Activated naive CD8-positive, alpha-beta T cell treated with anti-CD3 and anti-CD28 coated beads, Interleukin-2, amount 50 U/mL, for 16 hours (primary cell): Measurements from ENCODE around the gene TM9SF3.

ENCODE experiments used
- DNase-seq: peaks from one replicate; pipeline ENCODE4 v3.0.0-alpha.2; 2020; ENCODE audit warnings: low read depth, low spot score

Gene TM9SF3

DNA sequence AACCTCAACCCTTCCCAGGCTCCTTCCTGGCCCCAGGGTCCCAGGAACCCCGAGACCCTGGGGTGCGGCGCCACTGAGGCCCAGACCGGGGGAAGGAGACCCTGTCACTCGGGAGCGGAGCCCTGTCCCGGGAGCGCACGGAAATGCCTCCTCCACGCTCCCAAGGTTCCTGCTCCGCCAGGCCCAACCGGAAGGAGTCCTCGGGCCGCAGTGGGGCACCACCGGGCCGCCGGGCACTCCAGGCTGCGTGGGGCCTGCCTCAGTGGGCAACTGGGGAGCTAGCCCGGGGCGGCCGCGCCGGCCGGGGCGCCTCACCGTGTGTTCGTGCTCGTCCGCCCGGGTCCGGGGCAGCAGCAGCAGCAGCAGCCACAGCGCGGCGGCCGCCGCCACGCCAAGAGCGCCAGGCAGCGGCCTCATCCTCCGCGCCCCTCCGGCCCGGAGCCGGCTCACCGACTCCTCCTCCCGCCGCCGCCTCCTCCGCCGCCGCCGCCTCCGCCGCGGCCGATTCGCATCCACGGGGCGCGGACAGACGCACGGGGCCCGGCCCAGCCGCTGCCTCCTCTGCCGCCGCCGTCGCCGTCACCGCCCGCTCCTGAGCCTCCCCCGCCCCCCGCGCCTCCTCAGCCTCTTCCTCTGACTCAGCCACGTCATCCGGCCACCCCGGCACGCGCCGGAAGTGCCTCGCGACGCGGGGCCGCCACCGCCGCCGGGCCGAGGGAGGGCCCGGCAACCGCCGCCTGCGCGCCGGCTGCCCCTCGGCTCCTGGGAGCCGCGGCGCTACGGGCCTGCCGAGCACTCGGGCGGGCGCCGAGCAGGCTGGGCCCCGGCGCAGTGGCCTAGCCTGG lies at the start of gene TM9SF3:
Gene TM9SF3, minus strand, starts transcription at position 594 of the 845 bp plus-strand sequence. Its CDS starts 177 bp downstream, at position 417.
- peak; percentile 87 for DNase-seq

DNA sequence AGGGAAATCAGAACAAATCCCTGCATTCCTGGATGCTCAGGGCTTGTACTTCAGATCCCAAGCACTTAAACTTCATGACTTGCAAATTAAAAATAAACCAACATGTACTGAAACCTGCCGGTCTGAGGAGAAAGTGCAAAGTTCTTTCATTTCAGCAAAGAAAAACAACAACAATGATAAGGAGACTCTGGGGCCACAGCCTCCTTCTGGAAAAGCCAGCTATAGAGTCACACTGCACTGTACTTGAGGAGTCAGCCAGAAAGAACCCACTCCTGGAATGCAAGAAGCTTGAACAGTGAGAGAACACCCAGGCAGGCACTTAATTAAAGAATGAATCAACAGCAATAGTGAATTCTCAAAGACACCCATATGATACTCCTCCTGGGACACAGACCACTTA lies 49.7 kb upstream of the TM9SF3 start:
- no peak for DNase-seq

DNA sequence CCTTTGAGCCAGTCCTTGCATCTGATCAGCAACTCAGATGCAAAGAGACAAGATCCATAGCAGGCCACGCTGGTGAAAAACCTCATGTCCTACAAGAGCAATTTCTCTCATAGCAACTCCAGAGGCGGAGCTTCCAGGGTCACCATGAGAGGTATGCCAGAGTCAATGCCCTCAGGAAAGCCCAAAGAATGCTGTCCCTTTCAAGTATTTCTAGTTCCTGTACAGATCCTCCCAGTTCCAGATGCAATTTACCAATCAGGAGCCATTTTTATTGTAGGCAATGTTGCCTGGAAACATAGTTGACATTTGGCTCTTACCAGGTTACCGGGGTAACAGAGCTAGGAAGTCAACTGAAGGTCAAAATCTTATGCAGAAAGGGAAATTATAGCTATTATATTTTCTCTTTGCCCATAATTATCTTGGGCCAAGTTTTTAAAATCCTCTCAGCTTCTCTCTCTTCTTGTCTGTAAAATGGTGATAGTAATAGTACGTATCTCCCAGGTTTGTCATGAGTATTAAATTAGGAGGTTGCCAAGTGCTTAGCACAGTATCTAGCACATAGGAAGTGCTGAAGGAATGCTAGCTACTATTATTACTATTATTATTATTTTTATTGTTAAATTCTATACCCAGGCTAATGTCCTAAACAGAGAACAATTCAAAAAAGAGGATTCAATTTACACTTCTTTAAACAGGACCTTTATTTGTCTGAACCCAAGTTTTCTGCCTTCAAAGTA lies 46.3 kb upstream of the TM9SF3 start:
- no peak for DNase-seq

DNA sequence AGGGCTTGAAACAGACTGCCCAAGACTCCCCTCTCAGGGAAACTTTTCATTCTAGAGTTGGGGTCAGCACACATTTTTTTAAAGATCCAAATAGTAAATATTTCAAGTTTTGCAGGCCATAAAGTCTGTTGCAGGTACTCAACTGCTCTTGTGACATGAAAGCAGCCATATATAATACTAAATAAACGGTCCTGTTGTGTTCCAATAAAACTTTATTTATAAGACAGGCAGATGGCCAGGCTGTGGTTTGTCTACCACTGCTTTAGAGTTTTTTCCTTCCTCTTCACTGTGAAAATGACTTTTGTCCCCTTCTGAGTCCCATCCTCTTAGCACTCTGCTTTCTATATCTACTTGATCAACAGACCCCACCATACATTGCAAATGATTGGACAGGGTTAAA lies 40.5 kb upstream of the TM9SF3 start:
- DNase-seq, result no peak

DNA sequence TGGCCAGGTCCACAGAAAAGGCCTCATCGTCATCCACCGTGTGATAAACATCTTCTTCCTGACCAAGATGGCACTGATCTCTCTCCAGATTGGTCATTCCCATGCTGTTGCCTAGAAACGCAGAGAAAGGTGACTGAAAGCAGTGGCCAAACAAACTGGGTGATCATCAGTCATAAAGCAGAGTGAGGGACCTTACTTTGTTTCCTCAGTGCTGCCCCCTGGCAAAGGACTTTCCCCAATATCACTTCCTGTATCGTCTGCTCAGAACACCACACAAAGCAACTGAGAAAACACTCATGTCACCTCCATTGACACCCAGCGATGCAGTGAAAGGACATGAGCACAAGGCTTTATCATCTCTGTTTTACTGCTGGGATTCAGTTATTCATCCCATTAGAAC lies 40.0 kb upstream of the TM9SF3 start:
- no peak for DNase-seq

DNA sequence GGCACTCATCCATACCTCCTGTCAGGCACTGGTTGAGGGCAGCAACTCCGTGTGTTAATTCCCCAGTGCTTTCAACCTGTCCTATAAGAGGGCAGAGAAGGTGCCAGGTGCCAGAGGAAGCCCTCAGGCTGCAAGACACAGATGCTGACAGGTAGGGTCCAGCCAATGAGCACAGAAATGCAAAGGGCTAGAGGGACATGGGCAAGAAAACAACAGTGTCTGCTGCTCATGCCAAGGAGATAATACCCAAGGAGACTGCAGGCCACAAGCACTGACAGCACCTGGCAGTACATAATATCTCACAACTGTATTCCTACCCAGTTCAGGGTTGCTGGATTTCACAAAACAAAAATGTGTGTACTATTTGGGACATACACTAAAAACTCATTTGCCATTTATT lies 38.4 kb upstream of the TM9SF3 start:
- DNase-seq, result no peak

DNA sequence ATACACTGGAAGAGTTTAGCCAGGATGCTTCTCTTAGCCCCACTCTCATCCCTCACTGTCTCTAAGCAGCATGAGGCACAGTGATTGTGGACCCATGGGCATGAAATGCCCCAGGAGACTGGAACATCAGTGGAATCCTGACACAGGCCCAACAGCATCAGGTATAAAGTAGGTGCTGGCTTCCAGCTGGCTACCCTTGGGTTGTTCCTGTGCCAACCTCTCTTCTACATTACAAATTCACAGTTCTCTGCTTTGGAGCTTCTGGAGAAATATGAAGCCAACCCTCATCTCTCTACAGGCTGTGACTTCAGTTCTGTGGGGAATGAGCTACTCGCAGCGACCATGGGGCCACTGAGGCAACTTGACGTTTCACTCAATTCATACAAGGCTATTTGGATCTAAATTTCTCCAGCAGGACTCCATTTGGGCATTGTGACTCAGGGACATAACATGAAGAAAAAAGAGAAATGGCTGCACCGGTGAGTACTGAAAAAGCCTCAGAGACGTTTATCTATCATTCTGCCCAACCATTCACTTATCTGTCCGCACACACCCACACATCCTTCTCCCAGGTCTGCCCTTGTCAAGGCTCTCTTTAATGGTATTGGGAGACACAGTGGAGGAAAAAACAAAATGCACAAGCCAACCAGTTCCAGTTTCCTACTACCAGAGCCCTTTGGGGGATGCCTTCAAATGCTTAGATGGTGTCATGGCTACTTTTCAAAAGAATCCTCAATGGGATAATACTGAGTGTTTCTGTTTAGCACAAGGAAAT lies 35.4 kb upstream of the TM9SF3 start:
- DNase-seq, result no peak

DNA sequence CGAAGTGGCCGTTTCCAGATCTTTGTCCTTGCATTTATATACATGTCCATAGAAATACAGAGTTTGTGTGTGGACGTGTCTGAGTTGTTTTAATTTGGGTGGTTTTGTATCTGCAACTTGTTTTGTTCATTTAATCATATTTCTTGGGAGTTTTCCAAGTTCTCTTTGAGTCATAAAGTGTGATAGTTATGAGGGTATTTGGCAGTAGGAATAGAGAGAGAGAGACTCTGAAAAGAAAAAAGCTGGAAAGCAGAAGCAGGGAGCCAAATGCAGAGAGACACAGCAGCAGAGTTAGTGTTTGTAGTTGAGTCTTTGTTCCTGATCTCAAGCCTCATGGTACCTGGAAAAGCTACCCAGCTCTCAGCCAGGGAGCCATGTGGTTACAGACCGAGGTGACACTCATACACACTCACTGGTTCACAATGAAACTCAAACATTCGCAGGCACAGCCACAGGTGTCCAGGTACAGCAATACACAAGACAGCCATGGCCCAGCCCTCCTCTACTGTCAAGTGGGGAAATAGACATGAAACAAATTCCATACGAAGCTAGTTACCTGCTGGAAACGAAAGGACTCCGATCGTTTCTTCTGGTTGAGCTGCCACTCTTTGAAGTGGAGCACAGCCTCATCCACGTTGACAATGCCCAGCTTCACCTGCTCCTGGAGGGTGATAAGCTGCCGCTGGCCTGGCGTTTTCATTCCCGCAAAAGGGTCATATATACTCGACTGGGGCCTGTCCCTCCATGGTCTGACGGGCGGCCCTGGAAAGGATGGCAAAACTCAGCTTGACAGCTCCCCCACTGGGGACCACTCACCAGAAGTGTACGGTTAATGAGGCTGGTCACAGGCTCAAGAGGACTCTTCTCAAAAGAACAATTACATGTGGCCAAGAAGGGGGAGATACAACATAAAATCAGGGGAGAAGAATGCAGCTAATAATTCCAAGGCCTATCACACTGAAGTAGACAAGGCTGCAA lies 33.3 kb upstream of the TM9SF3 start:
- no peak for DNase-seq

DNA sequence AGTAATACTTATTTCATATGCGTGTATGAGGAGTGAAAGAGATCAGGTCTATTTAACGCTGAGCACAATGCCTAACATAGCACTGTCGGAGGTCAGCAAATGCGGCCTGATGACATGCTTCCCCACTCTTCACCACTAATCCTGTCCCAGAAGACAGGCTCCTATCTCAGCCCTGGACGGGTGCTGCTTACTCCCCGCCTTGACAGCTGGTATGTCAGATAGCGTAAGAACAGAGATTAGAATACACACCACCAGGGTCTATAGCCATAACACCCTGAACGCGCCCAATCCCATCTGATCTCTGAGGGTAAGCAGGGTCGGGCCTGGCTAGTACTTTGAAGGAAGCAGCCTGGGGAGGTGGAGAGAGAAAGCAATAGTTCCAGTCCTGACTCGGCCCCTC lies 32.3 kb upstream of the TM9SF3 start:
- no peak for DNase-seq

DNA sequence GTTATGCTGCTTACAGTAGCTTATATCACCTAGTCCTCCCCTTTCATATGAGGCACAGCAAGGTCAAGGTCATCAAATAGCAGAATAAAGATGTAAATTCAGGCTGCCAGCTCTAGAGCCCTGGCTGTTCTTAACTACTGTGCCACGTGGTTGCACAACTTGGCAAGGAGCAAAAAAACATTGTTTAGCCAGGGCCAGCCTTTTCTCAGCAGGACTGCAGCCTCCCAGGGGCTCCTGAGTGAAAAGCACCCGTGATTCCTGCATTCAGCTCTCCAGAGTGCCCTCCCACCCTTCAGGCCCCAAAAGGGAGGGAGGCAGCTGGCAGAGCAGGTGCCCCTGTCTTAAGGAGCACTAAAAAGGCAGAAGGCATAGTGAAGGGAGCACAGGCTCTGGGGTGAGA lies 31.8 kb upstream of the TM9SF3 start:
- DNase-seq, result no peak

DNA sequence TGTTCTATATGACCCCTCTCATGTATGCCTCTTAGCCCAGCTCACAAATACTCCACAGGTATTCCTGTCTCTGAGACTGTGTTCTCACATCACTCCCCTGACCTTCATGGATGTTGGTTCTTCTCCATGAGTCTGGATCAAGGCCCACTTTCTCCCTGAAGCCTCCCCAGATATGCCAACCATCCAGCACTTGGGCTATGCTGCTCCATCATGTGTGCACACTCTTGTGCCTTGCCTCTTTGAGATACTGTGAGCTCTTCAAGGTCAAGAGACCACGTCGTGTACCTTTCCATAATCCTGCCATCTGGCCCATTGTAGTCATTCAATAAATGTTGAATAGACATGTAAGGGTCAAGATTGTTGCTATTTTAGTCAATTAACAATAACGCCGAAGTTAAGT lies 30.1 kb upstream of the TM9SF3 start:
- no peak for DNase-seq

DNA sequence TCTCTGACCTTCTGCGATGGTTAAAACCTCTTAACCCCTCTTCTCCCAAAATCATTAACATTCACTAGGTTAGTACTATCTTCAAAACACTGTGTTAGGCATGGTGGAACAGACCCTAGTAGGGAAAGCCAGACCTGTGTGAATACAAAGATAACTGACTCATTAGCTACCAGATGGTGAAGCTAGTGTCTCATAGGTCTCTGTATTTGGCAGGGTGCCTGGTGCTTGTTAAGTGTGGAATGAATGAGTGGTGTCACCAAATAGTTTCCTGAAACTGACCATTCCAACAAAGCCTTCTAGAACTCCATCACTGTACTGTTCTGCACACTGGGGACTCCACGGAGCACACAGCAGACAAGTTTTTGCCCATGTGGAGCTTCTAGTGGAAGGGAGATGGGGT lies 27.7 kb upstream of the TM9SF3 start:
- DNase-seq, result no peak

DNA sequence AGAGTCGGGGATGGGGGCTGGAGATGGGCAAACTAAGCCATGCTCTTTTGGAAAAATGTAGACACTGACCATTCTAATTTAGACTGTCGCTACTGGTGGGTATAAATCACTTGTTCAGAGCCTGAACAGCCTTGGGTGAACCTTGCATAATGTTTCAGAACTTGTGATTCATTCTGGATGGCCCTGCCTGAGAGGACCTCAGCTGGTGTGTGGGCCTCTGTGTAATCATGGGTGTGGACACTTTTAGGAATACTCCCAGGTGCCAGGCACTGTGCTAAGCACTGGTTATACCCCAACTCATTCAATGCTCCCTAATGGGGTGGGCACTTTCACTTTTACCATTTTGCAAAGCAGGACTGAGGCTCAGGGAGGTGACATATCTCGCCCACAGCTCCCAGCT lies 26.8 kb upstream of the TM9SF3 start:
- DNase-seq, result no peak

DNA sequence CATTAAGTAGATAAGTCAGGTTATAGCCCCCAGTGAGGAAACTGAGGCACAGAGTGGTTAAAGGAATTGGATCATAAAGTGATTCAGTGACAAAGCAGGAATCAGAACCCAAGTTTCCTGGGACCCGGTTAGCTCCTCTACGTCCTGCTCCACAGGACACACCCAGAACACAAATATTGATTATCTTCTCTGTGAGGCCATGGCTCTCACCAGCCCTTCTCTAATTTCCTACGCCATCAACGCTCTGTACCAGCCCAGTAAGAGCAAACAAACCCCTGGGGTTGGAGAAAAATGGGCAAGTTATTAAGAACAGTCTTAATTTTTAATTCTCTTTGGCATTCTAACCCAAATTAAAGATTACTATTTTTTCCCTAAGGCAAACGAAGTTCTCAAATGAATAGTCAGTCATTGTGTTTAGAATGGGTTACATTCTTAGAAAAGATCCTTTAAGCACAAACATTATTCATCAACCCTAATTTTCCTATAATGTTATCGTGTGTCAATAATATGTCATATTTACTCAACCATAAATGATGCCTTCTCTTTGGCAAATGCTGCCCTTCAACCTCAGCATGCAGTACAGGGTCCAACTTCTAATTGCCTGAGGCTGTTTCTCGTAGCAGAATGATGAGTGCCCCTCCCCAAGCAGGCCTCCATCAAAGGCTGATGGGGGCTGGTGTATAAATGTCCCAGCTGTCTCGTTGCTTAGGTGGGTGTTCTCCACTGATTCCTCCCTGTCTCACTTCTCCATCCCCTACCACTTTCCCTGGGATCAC lies 25.4 kb upstream of the TM9SF3 start:
- DNase-seq, result no peak

DNA sequence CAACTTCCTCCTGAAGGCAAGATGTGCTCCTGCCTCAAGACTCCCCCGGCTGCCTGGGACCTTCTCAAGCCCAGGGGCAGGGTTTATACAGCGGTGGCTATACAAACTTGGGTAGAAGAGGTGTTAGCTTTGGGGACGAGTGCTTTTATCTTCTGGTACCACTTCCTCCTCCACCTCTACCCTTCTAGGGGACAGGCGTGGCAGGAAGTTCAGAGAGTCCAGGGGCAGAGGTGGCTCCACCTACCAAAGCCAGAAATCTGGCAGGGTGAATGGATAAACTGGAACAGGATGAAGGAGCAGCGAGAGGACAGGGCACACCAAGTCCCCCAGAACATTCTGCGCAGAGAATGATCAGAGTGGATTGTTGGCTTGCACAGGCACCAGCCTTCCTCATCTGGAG lies 24.0 kb upstream of the TM9SF3 start:
- DNase-seq, result no peak

DNA sequence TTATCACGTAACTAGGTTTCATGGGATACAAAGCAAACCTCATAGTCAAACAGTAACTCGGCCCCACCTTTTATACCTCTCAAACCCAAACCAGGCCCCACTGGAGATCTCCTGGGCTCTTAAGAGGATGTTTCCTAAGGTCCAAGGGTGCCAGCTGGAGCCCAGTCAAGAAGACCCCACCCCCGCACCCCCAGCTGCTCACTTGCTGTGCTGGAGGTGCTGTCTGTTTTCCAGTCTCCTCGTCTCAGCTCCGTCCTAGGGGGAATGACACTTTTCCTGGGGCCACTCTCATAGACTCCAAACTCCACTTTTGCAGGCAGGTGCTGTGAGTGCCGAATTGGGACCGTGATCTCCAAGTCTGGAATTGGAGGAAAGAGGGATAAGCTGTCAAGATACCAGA lies 22.7 kb upstream of the TM9SF3 start:
- DNase-seq, result no peak

DNA sequence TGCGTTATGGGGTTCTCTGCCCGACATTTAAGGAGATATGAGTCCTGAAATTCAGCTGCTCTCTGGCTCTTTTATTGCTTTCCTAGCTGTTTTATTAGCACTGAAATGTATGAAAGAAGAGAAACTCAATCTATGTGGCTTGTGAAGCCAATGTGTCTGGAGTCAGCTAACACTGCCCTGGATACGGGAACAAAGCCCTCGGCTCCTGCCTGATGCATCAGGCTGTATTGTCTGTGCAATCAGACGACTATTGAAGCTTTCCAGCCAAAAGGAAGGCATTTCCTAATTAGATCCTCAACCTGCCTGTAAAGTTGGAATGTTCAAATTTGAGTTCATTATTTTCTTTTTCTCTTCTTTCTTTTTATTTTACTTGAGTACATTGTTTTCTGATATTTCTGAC lies 22.0 kb upstream of the TM9SF3 start:
- DNase-seq, result no peak

DNA sequence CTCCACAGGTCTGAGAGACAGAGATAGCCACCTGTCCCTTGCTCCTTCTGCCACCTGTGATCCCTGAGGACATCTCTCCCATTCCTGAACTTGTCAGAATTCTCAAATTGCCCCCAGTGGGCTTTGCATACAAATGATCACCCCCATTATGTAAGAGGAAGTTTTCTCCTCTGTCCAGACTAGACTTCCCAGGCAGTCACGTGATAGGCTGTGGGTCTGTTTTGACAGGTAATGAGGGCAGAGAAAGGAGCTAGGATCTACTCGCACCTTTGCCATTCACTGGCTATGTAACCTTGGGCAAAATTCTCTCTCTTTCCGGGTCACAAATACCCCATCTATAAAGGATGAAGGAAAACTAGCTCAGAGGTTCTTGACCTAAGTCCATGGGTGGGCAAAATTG lies 21.4 kb upstream of the TM9SF3 start:
- no peak for DNase-seq

DNA sequence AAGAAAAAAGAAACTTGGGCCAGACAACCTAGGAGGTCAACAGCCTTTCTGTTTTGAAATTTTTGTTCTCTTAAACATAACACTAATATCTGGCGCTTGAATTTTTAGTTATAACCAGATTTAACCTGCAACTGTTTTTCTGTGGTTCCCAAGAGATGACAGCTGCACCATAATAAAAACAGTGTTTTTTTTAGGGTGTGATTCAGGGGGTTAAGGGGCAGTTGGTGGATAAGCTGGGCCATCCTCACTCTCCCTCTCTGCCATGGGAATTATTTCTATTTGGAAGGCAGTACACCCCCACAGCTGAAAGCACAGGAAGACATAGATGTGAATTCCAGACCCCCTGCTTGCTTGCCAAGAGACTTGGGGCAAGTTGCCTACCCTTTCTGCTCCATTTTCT lies 20.1 kb upstream of the TM9SF3 start:
- no peak for DNase-seq

DNA sequence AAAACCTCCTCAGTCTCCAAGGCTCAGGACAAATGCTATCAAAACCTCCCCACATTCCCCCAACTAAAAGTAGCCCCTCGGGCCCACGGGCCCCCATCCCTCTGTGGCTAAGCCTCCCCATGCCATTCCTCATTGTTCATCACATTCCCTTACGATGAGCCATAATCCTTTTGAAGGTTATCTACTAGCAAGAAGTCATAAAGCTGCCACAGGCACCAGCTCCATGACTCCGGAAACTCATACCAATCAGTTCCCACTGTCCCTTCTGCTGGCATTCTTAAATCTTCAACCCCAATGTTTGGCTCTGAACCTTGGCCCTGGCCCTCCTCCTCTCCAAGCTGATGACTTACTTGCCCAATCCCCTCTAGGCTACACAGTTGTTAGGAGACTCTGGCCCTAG lies 19.4 kb upstream of the TM9SF3 start:
- no peak for DNase-seq
